GM18499 (cell line): ENCODE measurements around the gene FGF8.

Experiments
- ATAC-seq: cut with Tn5 transposase; IDR thresholded peaks from one replicate; pipeline ENCODE4 v1.9.1; 2021; ENCODE audit warnings: moderate number of reproducible peaks; ENCODE audit not compliant: insufficient read depth, unreplicated experiment

FGF8 gene

GRCh38 chr10:101782811-101783735, 7.2 kb upstream of the FGF8 start, which contains the start of gene NPM3:
Gene NPM3 (minus strand): TSS chr10:101783446. CDS start chr10:101783390, 56 bp downstream.
- no peak for ATAC-seq

GRCh38 chr10:101781984-101782810, 6.3 kb upstream of the FGF8 start:
- ATAC-seq, result no peak

GRCh38 chr10:101781655-101781983, 5.7 kb upstream of the FGF8 start:
- ATAC-seq, result no peak

- no peak for ATAC-seq
Measured at GRCh38 chr10:101780818-101781654, 5.1 kb upstream of the FGF8 start.

GRCh38 chr10:101780187-101780817, 4.4 kb upstream of the FGF8 start:
- no peak for ATAC-seq

GRCh38 chr10:101779544-101780186, 3.8 kb upstream of the FGF8 start:
- no peak for ATAC-seq

- no peak for ATAC-seq
Measured at GRCh38 chr10:101778781-101779543, 3.0 kb upstream of the FGF8 start.

GRCh38 chr10:101778151-101778780, 2.4 kb upstream of the FGF8 start:
- ATAC-seq, result no peak

GRCh38 chr10:101777619-101778145, 1.8 kb upstream of the FGF8 start:
- ATAC-seq, result no peak

GRCh38 chr10:101776161-101776817, 375 bp upstream of the FGF8 start:
- no peak for ATAC-seq

- ATAC-seq, result no peak
Measured at GRCh38 chr10:101774589-101775272, 1.2 kb downstream of the FGF8 start.

- no peak for ATAC-seq
Measured at GRCh38 chr10:101773923-101774588, 1.9 kb downstream of the FGF8 start.

- ATAC-seq, result no peak
Measured at GRCh38 chr10:101772895-101773761, 2.8 kb downstream of the FGF8 start.

- ATAC-seq, result no peak
Measured at GRCh38 chr10:101772017-101772894, 3.7 kb downstream of the FGF8 start.

- ATAC-seq, result no peak
Measured at GRCh38 chr10:101771380-101771779, 4.5 kb downstream of the FGF8 start.
